ENCODE results near the gene FILIP1. TPM values are rescaled to one million over a fixed set of nuclear protein-coding genes. Genes with fewer than 3 reads are reported as not detected.

The FILIP1 gene
- polyA plus RNA-seq, 3 donors, result not detected

GRCh38 chr6:75525682-75526081, 32.1 kb upstream of the FILIP1 start:
- H3K36me3 ChIP-seq (replicated peaks in 1 of 2; ENCODE audit: control insufficient read depth in 1 of 2, insufficient read depth in 2 of 2, low read length in 2 of 2), result no peaks in the 10 kb centered on the region
- peaks cover 2% of the 10 kb centered on the region in 2 donors for H3K27me3 ChIP-seq (ENCODE audit: control insufficient read depth in 2 of 2, insufficient read depth in 2 of 2, low read length in 2 of 2)
- H2AFZ ChIP-seq (ENCODE audit: insufficient read depth, low read depth, low read length, poor library complexity, severe bottlenecking), result no peak overlapping the region
- Mint-ChIP-seq H3K36me3 (no peaks in the 10 kb centered on the region), H3K4me3 (no peak overlapping the region), H3K27me3 (ENCODE audit: low read depth in 3 of 3) (peaks cover 3 to 7% (median 5%) of the 10 kb centered on the region in 3 donors), H3K27ac (no peak overlapping the region), H3K9me3 (no peaks in the 10 kb centered on the region), H3K4me1 (peaks cover 2% of the 10 kb centered on the region)
- H3K9ac ChIP-seq (ENCODE audit: insufficient read depth, low read length, poor library complexity, severe bottlenecking), result no peak overlapping the region
- TF ChIP-seq, protein P1, sequence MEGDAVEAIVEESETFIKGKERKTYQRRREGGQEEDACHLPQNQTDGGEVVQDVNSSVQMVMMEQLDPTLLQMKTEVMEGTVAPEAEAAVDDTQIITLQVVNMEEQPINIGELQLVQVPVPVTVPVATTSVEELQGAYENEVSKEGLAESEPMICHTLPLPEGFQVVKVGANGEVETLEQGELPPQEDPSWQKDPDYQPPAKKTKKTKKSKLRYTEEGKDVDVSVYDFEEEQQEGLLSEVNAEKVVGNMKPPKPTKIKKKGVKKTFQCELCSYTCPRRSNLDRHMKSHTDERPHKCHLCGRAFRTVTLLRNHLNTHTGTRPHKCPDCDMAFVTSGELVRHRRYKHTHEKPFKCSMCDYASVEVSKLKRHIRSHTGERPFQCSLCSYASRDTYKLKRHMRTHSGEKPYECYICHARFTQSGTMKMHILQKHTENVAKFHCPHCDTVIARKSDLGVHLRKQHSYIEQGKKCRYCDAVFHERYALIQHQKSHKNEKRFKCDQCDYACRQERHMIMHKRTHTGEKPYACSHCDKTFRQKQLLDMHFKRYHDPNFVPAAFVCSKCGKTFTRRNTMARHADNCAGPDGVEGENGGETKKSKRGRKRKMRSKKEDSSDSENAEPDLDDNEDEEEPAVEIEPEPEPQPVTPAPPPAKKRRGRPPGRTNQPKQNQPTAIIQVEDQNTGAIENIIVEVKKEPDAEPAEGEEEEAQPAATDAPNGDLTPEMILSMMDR (IDR thresholded peaks at IDR 0.05), result no peak
- WGBS (ENCODE audit: insufficient coverage), result no CpG with 5 or more reads among the region's 3 CpGs
- H3K4me3 ChIP-seq (replicated peaks in 1 of 3; ENCODE audit: low read depth in 2 of 3, low read length in 3 of 3), result no peak overlapping the region
- H3K9me3 ChIP-seq (replicated peaks in 1 of 2; ENCODE audit: control insufficient read depth in 1 of 2, insufficient read depth in 1 of 2, low read length in 2 of 2), result no peaks in the 10 kb centered on the region
- H3K4me1 ChIP-seq (ENCODE audit: control insufficient read depth in 1 of 2, insufficient read depth in 2 of 2, low read length in 2 of 2), result no peaks in the 10 kb centered on the region
- H3K79me2 ChIP-seq (ENCODE audit: insufficient read depth, low read length), result no peaks in the 10 kb centered on the region
- no peaks in the 10 kb centered on the region for H4K20me1 ChIP-seq (ENCODE audit: insufficient read depth, low read length)
- no peak overlapping the region for H3K27ac ChIP-seq (ENCODE audit: low read depth in 1 of 2, low read length in 2 of 2)
- intact Hi-C loops (cut with micrococcal nuclease), result loop anchor here (5.0 kb wide), 1 partner anchor 258 kb away; no protein-coding TSS in a partner anchor
- H3K4me2 ChIP-seq (replicated peaks; ENCODE audit: extremely low read depth, low read length, poor library complexity, severe bottlenecking), result no peak overlapping the region
- DNase-seq, result no peak

- no peak overlapping the region for H3K4me2 ChIP-seq (replicated peaks; ENCODE audit: extremely low read depth, low read length, poor library complexity, severe bottlenecking)
- H3K9me3 Mint-ChIP-seq, result no peaks in the 10 kb centered on the region
Observed at GRCh38 chr6:75524322-75524972, 30.8 kb upstream of the FILIP1 start.

More at GRCh38 chr6:75524322-75524972, 30.8 kb upstream of the FILIP1 start:
- no peak for DNase-seq
- Histone ChIP-seq H3K27ac (ENCODE audit: low read depth in 1 of 2, low read length in 2 of 2) (no peak overlapping the region), H2AFZ (ENCODE audit: insufficient read depth, low read depth, low read length, poor library complexity, severe bottlenecking) (no peak overlapping the region), H3K9me3 (replicated peaks in 1 of 2; ENCODE audit: control insufficient read depth in 1 of 2, insufficient read depth in 1 of 2, low read length in 2 of 2) (no peaks in the 10 kb centered on the region), H3K9ac (ENCODE audit: insufficient read depth, low read length, poor library complexity, severe bottlenecking) (no peak overlapping the region), H3K36me3 (replicated peaks in 1 of 2; ENCODE audit: control insufficient read depth in 1 of 2, insufficient read depth in 2 of 2, low read length in 2 of 2) (no peaks in the 10 kb centered on the region), H3K4me1 (ENCODE audit: control insufficient read depth in 1 of 2, insufficient read depth in 2 of 2, low read length in 2 of 2) (no peaks in the 10 kb centered on the region), H3K79me2 (ENCODE audit: insufficient read depth, low read length) (no peaks in the 10 kb centered on the region), H3K27me3 (ENCODE audit: control insufficient read depth in 2 of 2, insufficient read depth in 2 of 2, low read length in 2 of 2) (peaks cover 2% of the 10 kb centered on the region in 2 donors), H3K4me3 (replicated peaks in 1 of 3; ENCODE audit: low read depth in 2 of 3, low read length in 3 of 3) (no peak overlapping the region), H4K20me1 (ENCODE audit: insufficient read depth, low read length) (no peaks in the 10 kb centered on the region)
- Mint-ChIP-seq H3K27me3 (ENCODE audit: low read depth in 3 of 3) (peaks cover 3 to 5% (median 5%) of the 10 kb centered on the region in 3 donors), H3K27ac (no peak overlapping the region), H3K36me3 (no peaks in the 10 kb centered on the region), H3K4me3 (no peak overlapping the region), H3K4me1 (peaks cover 2% of the 10 kb centered on the region)
- 83% methylated on average over 7 of the region's 9 CpGs for WGBS (ENCODE audit: insufficient coverage)
- intact Hi-C loops (cut with micrococcal nuclease), result no loop called here
- TF ChIP-seq, protein P1 (IDR thresholded peaks at IDR 0.05), result no peak
